HepG2 (cell line): ENCODE data around the gene RBM6. TPM values are rescaled to one million over a fixed set of nuclear protein-coding genes. Genes with fewer than 3 reads are reported as not detected.

ENCODE experiments used
- ADNP ChIP-seq: sonication (generic); formaldehyde crosslinking; IDR thresholded peaks from 2 replicates; pipeline ENCODE4 v1.4.0; 2020; ENCODE audit warnings: missing genetic modification reagents
- EEA1 ChIP-seq: sonication (generic); formaldehyde crosslinking; IDR thresholded peaks from 2 replicates; pipeline ENCODE4 v1.5.1; 2020; ENCODE audit warnings: mild to moderate bottlenecking, missing genetic modification reagents, borderline replicate concordance
- FLYWCH1 ChIP-seq: sonication (generic); formaldehyde crosslinking; IDR thresholded peaks from 2 replicates; pipeline ENCODE4 v1.8.1; 2023; ENCODE audit warnings: mild to moderate bottlenecking, missing genetic modification reagents
- MED8 ChIP-seq: sonication (generic); formaldehyde crosslinking; IDR thresholded peaks from 2 replicates; pipeline ENCODE4 v1.8.1; 2023; ENCODE audit warnings: mild to moderate bottlenecking, missing genetic modification reagents; ENCODE audit not compliant: insufficient replicate concordance
- PCBP2 ChIP-seq: fragments of 200-400 bp; formaldehyde crosslinking; optimal IDR thresholded peaks from 2 replicates; pipeline ENCODE3; 2018; ENCODE audit warnings: low read length, low read depth; ENCODE audit not compliant: poor library complexity, severe bottlenecking
- PPARG ChIP-seq: conservative IDR thresholded peaks from 2 replicates; pipeline ENCODE4 v1.6.1; 2016; ENCODE audit warnings: missing biosample characterization, missing genetic modification reagents
- RELA ChIP-seq: sonication (generic); formaldehyde crosslinking; IDR thresholded peaks from 2 replicates; pipeline ENCODE4 v1.4.0; 2020; ENCODE audit warnings: missing genetic modification reagents
- SP4 ChIP-seq: sonication (generic); formaldehyde crosslinking; IDR thresholded peaks from 2 replicates; pipeline ENCODE4 v1.8.1; 2023; ENCODE audit warnings: mild to moderate bottlenecking, missing genetic modification reagents
- ZMYM3 ChIP-seq: sonication (generic); formaldehyde crosslinking; IDR thresholded peaks from 2 replicates; pipeline ENCODE4 v1.5.1; 2020; ENCODE audit warnings: mild to moderate bottlenecking, missing genetic modification reagents
- ZNF101 ChIP-seq: sonication (generic); formaldehyde crosslinking; IDR thresholded peaks from 2 replicates; pipeline ENCODE4 v1.4.0; 2020; ENCODE audit warnings: mild to moderate bottlenecking, low read depth, missing genetic modification reagents, borderline replicate concordance
- ZNF205 ChIP-seq: IDR thresholded peaks from 2 replicates; pipeline ENCODE4 v1.6.1; 2018; ENCODE audit warnings: missing biosample characterization, missing genetic modification reagents
- ZNF331 ChIP-seq: sonication (generic); formaldehyde crosslinking; IDR thresholded peaks from 2 replicates; pipeline ENCODE4 v1.4.0; 2020; ENCODE audit warnings: missing genetic modification reagents
- ZNF33B ChIP-seq: sonication (generic); formaldehyde crosslinking; IDR thresholded peaks from 2 replicates; pipeline ENCODE4 v1.5.1; 2020; ENCODE audit warnings: mild to moderate bottlenecking, missing genetic modification reagents
- ZNF343 ChIP-seq: sonication (generic); formaldehyde crosslinking; IDR thresholded peaks from 2 replicates; pipeline ENCODE4 v1.4.0; 2020; ENCODE audit warnings: mild to moderate bottlenecking, missing genetic modification reagents
- ZNF512B ChIP-seq: sonication (generic); formaldehyde crosslinking; IDR thresholded peaks from 2 replicates; pipeline ENCODE4 v1.5.1; 2020; ENCODE audit warnings: missing genetic modification reagents, mild to moderate bottlenecking, borderline replicate concordance
- ZNF670 ChIP-seq: sonication (generic); formaldehyde crosslinking; IDR thresholded peaks from 2 replicates; pipeline ENCODE4 v1.8.0; 2022; ENCODE audit warnings: mild to moderate bottlenecking, missing genetic modification reagents, borderline replicate concordance
- polyA plus RNA-seq, 8 experiments: library from polyadenylated mRNA; depleted of rRNA in 3 of 8; stranded (reverse) in 7 of 8; unstranded in 1 of 8; fragments of >200 nt; fragmentation: Illumina TruSeq in 4 of 8; extraction: Trizol in 4 of 8; gene quantifications; 2 replicates each; pipeline versions ENCODE4 v1.2.1 to v1.2.3, GENCODE V29; 2011 to 2016; ENCODE audit warnings: low read depth in 4 of 8, missing spikeins in 1 of 8, mixed read lengths in 1 of 8; ENCODE audit not compliant: insufficient read depth in 1 of 8
- total RNA-seq, 5 experiments: library from RNA; depleted of rRNA; stranded (reverse); fragments of >200 nt; fragmentation: Illumina TruSeq; extraction: Trizol; gene quantifications; 2 replicates each; pipeline ENCODE4 v1.2.3, GENCODE V29; 2016; ENCODE audit warnings: low read depth in 1 of 5
- TF ChIP-seq, protein P1 (sequence below): sonication (generic); formaldehyde crosslinking; IDR thresholded peaks from 2 replicates; pipeline ENCODE4 v1.4.0; 2020; ENCODE audit warnings: missing genetic modification reagents
- TF ChIP-seq, protein P2 (sequence below): IDR thresholded peaks from 2 replicates; pipeline ENCODE4 v1.6.1; 2016; ENCODE audit warnings: missing biosample characterization, missing genetic modification reagents, low read depth

RBM6 gene
- total and polyA plus RNA-seq, 2 of the 13 experiments (the other 11 are each of a cell fraction or from before 2014, with no cell fraction given) = 72.7 to 86.1 TPM

DNA sequence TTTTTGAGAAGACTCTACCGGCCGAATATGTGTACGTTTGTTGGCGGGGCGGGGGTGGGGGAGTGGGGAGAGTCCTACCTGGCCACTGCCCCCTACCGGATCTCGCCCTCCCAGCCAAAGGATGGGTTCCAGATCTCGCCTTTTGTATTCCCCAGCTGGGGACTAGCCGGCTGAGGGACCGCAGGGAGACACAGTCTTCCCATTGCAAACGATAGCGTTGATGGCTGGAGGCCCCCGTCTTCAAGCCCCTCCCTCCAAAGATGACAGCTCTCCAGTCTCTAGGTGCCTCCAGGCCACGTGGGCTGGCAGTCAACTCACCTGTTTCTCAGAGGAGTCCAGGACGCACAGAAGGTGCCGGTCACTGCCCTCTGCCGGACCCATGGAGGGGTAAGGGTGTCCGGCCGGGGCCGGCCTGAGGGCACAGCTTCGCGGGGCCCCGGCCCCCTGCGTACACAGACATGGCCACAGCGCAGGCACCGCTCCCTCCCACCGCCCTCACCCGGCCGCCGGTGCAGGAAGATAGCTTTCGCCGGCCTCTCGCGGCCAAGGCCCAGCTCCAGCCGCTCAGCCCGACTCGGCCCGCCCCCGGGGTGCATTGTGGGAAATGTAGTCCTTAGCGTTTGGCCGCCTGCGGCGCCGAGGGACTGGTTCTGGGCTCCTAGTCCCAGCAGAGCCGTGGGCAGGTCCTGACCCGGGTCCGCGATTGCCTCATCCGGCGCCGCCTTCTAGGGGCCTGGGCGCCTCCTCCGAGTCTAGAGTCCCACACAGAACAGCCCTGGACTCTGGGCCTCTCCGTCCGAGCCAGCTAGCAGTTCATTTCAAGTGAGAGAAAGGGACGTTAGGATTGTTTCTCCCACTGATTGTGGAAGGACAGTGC is 10.4 kb upstream of the RBM6 start, which contains the start of gene MON1A (continued):
- TF ChIP-seq, protein P1, sequence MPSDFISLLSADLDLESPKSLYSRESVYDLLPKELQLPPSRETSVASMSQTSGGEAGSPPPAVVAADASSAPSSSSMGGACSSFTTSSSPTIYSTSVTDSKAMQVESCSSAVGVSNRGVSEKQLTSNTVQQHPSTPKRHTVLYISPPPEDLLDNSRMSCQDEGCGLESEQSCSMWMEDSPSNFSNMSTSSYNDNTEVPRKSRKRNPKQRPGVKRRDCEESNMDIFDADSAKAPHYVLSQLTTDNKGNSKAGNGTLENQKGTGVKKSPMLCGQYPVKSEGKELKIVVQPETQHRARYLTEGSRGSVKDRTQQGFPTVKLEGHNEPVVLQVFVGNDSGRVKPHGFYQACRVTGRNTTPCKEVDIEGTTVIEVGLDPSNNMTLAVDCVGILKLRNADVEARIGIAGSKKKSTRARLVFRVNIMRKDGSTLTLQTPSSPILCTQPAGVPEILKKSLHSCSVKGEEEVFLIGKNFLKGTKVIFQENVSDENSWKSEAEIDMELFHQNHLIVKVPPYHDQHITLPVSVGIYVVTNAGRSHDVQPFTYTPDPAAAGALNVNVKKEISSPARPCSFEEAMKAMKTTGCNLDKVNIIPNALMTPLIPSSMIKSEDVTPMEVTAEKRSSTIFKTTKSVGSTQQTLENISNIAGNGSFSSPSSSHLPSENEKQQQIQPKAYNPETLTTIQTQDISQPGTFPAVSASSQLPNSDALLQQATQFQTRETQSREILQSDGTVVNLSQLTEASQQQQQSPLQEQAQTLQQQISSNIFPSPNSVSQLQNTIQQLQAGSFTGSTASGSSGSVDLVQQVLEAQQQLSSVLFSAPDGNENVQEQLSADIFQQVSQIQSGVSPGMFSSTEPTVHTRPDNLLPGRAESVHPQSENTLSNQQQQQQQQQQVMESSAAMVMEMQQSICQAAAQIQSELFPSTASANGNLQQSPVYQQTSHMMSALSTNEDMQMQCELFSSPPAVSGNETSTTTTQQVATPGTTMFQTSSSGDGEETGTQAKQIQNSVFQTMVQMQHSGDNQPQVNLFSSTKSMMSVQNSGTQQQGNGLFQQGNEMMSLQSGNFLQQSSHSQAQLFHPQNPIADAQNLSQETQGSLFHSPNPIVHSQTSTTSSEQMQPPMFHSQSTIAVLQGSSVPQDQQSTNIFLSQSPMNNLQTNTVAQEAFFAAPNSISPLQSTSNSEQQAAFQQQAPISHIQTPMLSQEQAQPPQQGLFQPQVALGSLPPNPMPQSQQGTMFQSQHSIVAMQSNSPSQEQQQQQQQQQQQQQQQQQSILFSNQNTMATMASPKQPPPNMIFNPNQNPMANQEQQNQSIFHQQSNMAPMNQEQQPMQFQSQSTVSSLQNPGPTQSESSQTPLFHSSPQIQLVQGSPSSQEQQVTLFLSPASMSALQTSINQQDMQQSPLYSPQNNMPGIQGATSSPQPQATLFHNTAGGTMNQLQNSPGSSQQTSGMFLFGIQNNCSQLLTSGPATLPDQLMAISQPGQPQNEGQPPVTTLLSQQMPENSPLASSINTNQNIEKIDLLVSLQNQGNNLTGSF (CRISPR knock-in tag) = no peak; the same call in 1 of the 2 replicates
- TF ChIP-seq ZNF331 (CRISPR knock-in tag) (0 out of 2 replicates have a peak, but pooled peaks have one; percentile 50), SP4 (CRISPR knock-in tag) (peak; percentile 68), ZNF512B (CRISPR knock-in tag) (peak; percentile 87; the same call in 1 of the 2 replicates), PPARG (CRISPR knock-in tag) (0 out of 2 replicates have a peak, but pooled peaks have one; percentile 8), MED8 (no peak), ZNF343 (CRISPR knock-in tag) (no peak), EEA1 (CRISPR knock-in tag) (peak; percentile 56; the same call in 1 of the 2 replicates), ADNP (CRISPR knock-in tag) (no peak), ZMYM3 (CRISPR knock-in tag) (no peak), PCBP2 (no peak), ZNF101 (CRISPR knock-in tag) (no peak), FLYWCH1 (CRISPR knock-in tag) (no peak), ZNF33B (CRISPR knock-in tag) (peak; percentile 58; the same call in 1 of the 2 replicates), ZNF670 (peak; percentile 80; the same call in 1 of the 2 replicates), ZNF205 (CRISPR knock-in tag) (peak; percentile 87; the same call in 1 of the 2 replicates), RELA (CRISPR knock-in tag) (no peak)
- TF ChIP-seq, protein P2, sequence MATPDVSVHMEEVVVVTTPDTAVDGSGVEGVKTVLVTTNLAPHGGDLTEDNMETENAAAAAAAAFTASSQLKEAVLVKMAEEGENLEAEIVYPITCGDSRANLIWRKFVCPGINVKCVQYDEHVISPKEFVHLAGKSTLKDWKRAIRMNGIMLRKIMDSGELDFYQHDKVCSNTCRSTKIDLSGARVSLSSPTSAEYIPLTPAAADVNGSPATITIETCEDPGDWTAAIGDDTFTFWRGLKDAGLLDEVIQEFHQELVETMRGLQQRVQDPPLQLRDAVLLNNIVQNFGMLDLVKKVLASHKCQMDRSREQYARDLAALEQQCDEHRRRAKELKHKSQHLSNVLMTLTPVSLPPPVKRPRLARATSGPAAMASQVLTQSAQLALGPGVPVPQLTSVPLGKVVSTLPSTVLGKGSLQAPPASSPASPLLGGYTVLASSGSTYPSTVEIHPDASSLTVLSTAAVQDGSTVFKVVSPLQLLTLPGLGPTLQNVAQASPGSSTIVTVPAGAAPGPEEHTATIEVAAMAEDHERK (CRISPR knock-in tag) = no peak
